GM23338 (cell line): ENCODE measurements around the gene SLC24A4. TPM values are rescaled to one million over a fixed set of nuclear protein-coding genes. Genes with fewer than 3 reads are reported as not detected.

Source experiments
- ATAC-seq: fragments of 200-7000 bp; cut with Tn5 transposase; 3 replicates; pipeline ENCODE4 v1.9.1; 2020
- DNase-seq: peaks from one replicate; pipeline ENCODE4 v3.0.0-alpha.2; 2015; ENCODE audit warnings: low spot score
- H2AFZ ChIP-seq: fragments of 200-600 bp; sonication (generic); 2 replicates; pipeline ENCODE4 v1.8.0; 2016; ENCODE audit warnings: antibody characterized with exemption, mild to moderate bottlenecking, moderate library complexity
- H3F3A ChIP-seq: fragments of 200-600 bp; sonication (generic); replicated peaks from 2 replicates; pipeline ENCODE4 v1.8.0; 2017; ENCODE audit warnings: antibody characterized with exemption, mixed run types, low read depth
- H3K27ac ChIP-seq: fragments of 200-600 bp; sonication (generic); 2 replicates; pipeline ENCODE4 v1.6.1; 2016; ENCODE audit warnings: low read depth
- H3K27me3 ChIP-seq: fragments of 200-600 bp; sonication (generic); 2 replicates; pipeline ENCODE4 v1.8.0; 2016; ENCODE audit warnings: mild to moderate bottlenecking, mixed run types, moderate library complexity; ENCODE audit not compliant: insufficient read depth
- H3K36me3 ChIP-seq: fragments of 200-600 bp; sonication (generic); 2 replicates; pipeline ENCODE4 v1.8.0; 2016; ENCODE audit warnings: mild to moderate bottlenecking; ENCODE audit not compliant: insufficient read depth
- H3K4me1 ChIP-seq: fragments of 200-600 bp; sonication (generic); 2 replicates; pipeline ENCODE4 v1.8.0; 2016; ENCODE audit warnings: mild to moderate bottlenecking, moderate library complexity; ENCODE audit not compliant: insufficient read depth
- H3K4me2 ChIP-seq: fragments of 200-600 bp; sonication (generic); 2 replicates; pipeline ENCODE4 v1.7.1; 2017; ENCODE audit warnings: mixed run types
- H3K4me3 ChIP-seq: fragments of 200-600 bp; sonication (generic); 2 replicates; pipeline ENCODE4 v1.6.1; 2016; ENCODE audit warnings: mixed run types
- H3K79me2 ChIP-seq: fragments of 200-600 bp; sonication (generic); replicated peaks from 2 replicates; pipeline ENCODE4 v1.8.0; 2017; ENCODE audit warnings: mild to moderate bottlenecking; ENCODE audit not compliant: insufficient read depth
- H3K9me2 ChIP-seq: fragments of 200-600 bp; sonication (generic); 2 replicates; pipeline ENCODE4 v1.8.0; 2017; ENCODE audit not compliant: insufficient read depth
- H4K20me1 ChIP-seq: fragments of 200-600 bp; sonication (generic); replicated peaks from 2 replicates; pipeline ENCODE4 v1.8.0; 2017; ENCODE audit warnings: mild to moderate bottlenecking; ENCODE audit not compliant: insufficient read depth
- H3K27ac Mint-ChIP-seq: 2 replicates; pipeline ENCODE4 v1.8.0; 2020; ENCODE audit warnings: inconsistent platforms, mild to moderate bottlenecking, moderate library complexity, mixed read lengths
- H3K27me3 Mint-ChIP-seq: 3 replicates; pipeline ENCODE4 v1.8.0; 2022; ENCODE audit warnings: low read depth, mild to moderate bottlenecking, moderate library complexity, mixed read lengths, inconsistent platforms; ENCODE audit not compliant: insufficient read depth, poor library complexity
- H3K36me3 Mint-ChIP-seq: 3 replicates; pipeline ENCODE4 v1.8.0; 2021; ENCODE audit warnings: low read depth, mild to moderate bottlenecking, inconsistent platforms, moderate library complexity, mixed read lengths
- H3K4me1 Mint-ChIP-seq: 3 replicates; pipeline ENCODE4 v1.8.0; 2020; ENCODE audit warnings: mild to moderate bottlenecking, inconsistent platforms, mixed read lengths
- H3K4me3 Mint-ChIP-seq: 3 replicates; pipeline ENCODE4 v1.8.0; 2021; ENCODE audit warnings: moderate library complexity, mild to moderate bottlenecking, inconsistent platforms, mixed read lengths
- H3K9me3 Mint-ChIP-seq: 3 replicates; pipeline ENCODE4 v1.8.0; 2020; ENCODE audit warnings: moderate library complexity, mild to moderate bottlenecking, inconsistent platforms, mixed read lengths
- CREB1 ChIP-seq: fragments of 250-450 bp; sonication (Bioruptor Pico); IDR thresholded peaks from 2 replicates; pipeline ENCODE4 v1.5.0; 2020; ENCODE audit warnings: low read depth, mild to moderate bottlenecking, moderate library complexity
- CTCF ChIP-seq, 2 experiments: fragments of 200-600 bp in 1 of 2; sonication (generic) in 1 of 2; conservative IDR thresholded peaks; 2 replicates each; pipeline versions ENCODE4 v1.5.1 to v1.6.1; 2016 to 2017; ENCODE audit warnings: antibody characterized with exemption in 2 of 2, low read depth in 2 of 2, mild to moderate bottlenecking in 2 of 2, moderate library complexity in 1 of 2
- ETS1 ChIP-seq: IDR thresholded peaks from 2 replicates; pipeline ENCODE4 v1.6.1; 2016; ENCODE audit warnings: antibody characterized with exemption
- EZH2phosphoT487 ChIP-seq: fragments of 200-600 bp; sonication (generic); IDR thresholded peaks from one replicate; pipeline ENCODE4 v1.8.1; 2018; ENCODE audit warnings: antibody characterized with exemption; ENCODE audit not compliant: unreplicated experiment
- JUNB ChIP-seq: IDR thresholded peaks from one replicate; pipeline ENCODE4 v1.6.1; 2016; ENCODE audit warnings: antibody characterized with exemption; ENCODE audit not compliant: unreplicated experiment
- NANOG ChIP-seq: IDR thresholded peaks from 2 replicates; pipeline ENCODE4 v1.6.1; 2016; ENCODE audit warnings: antibody characterized with exemption, borderline replicate concordance
- POLR2AphosphoS5 ChIP-seq: IDR thresholded peaks from 2 replicates; pipeline ENCODE4 v1.6.1; 2016; ENCODE audit warnings: antibody characterized with exemption, low read depth
- REST ChIP-seq: IDR thresholded peaks from one replicate; pipeline ENCODE4 v1.6.1; 2018; ENCODE audit warnings: antibody characterized with exemption; ENCODE audit not compliant: unreplicated experiment
- STAT1 ChIP-seq: IDR thresholded peaks from one replicate; pipeline ENCODE4 v1.6.1; 2016; ENCODE audit warnings: antibody characterized with exemption; ENCODE audit not compliant: unreplicated experiment
- ZNF114 ChIP-seq: fragments of 250-450 bp; sonication (Bioruptor Pico); IDR thresholded peaks from 2 replicates; pipeline ENCODE4 v1.5.0; 2020; ENCODE audit warnings: mild to moderate bottlenecking, moderate library complexity
- ZNF331 ChIP-seq: fragments of 250-450 bp; sonication (Bioruptor Pico); IDR thresholded peaks from 2 replicates; pipeline ENCODE4 v1.5.0; 2020; ENCODE audit warnings: low read depth, mild to moderate bottlenecking, moderate library complexity
- polyA plus RNA-seq: library from polyadenylated mRNA; unstranded; fragments of >200 nt; fragmentation: Nextera tagmentation; extraction: Ambion mirVana; gene quantifications from 2 replicates; pipeline ENCODE4 v1.2.1, GENCODE V29; 2016
- total RNA-seq: library from RNA; depleted of rRNA; stranded (reverse); fragments of >200 nt; shearing (Covaris generic); gene quantifications from 2 replicates; pipeline ENCODE4 v1.2.3, GENCODE V29; 2014

SLC24A4 gene
- total and polyA plus RNA-seq, 2 experiments from 2014 or later = 0.06 to 0.38 TPM

- TF ChIP-seq STAT1 (no peak), JUNB (no peak), CREB1 (CRISPR knock-in tag) (no peak), ETS1 (no peak), REST (no peak), ZNF114 (CRISPR knock-in tag) (no peak), CTCF (conservative IDR thresholded peaks at IDR 0.05; ENCODE audit: low read depth in 2 of 2) (no peak)
Observed at GRCh38 chr14:92386637-92387036, 63.7 kb downstream of the SLC24A4 start (continued).

GRCh38 chr14:92387578-92387977 is 64.6 kb downstream of the SLC24A4 start:
- Histone ChIP-seq H3K79me2 (no peaks in the 10 kb centered on the region), H3K4me3 (no peak overlapping the region), H3K27me3 (no peaks in the 10 kb centered on the region), H3K4me1 (peaks cover 6% of the 10 kb centered on the region; the same call in 1 of the 2 replicates), H4K20me1 (no peaks in the 10 kb centered on the region), H3F3A (no peaks in the 10 kb centered on the region), H3K27ac (no peak overlapping the region), H3K9me2 (no peaks in the 10 kb centered on the region), H3K4me2 (no peak overlapping the region), H2AFZ (no peak overlapping the region), H3K36me3 (no peaks in the 10 kb centered on the region)
- Mint-ChIP-seq H3K4me1 (peaks cover 46% of the 10 kb centered on the region), H3K9me3 (no peaks in the 10 kb centered on the region; the same call in 2 of the 3 replicates), H3K27ac (no peak overlapping the region), H3K4me3 (no peak overlapping the region), H3K36me3 (no peaks in the 10 kb centered on the region), H3K27me3 (peaks cover 16% of the 10 kb centered on the region)
- no peak for DNase-seq
- no peak for ATAC-seq
- TF ChIP-seq REST (no peak), EZH2phosphoT487 (no peak), ZNF114 (CRISPR knock-in tag) (no peak), ZNF331 (CRISPR knock-in tag) (no peak), JUNB (no peak), POLR2AphosphoS5 (no peak), CTCF (conservative IDR thresholded peaks at IDR 0.05; ENCODE audit: low read depth in 2 of 2) (no peak), NANOG (no peak), ETS1 (no peak)
